Measurements from ENCODE around the gene HSD17B1.

Gene HSD17B1

GRCh38 chr17:42521036-42521435 is 31.7 kb upstream of the HSD17B1 start:
- H3K79me1 ChIP-seq (ENCODE audit: low read length) = peaks cover 34% of the 10 kb centered on the region
- H2BK5ac ChIP-seq (ENCODE audit: low read depth, low read length, poor library complexity) = peak overlapping the region; percentile 92
- peaks cover 46 to 47% of the 10 kb centered on the region in 2 experiments for H3K4me1 ChIP-seq (ENCODE audit: control insufficient read depth in 1 of 2, insufficient read depth in 2 of 2, low read length in 2 of 2)
- no peak overlapping the region for H3K4me2 ChIP-seq (ENCODE audit: low read length)
- no peaks in the 10 kb centered on the region for H3K9me3 ChIP-seq (ENCODE audit: insufficient read depth, low read depth, low read length)
- peaks cover 17 to 19% of the 10 kb centered on the region in 2 experiments for H3K36me3 ChIP-seq (ENCODE audit: control insufficient read depth in 1 of 2, insufficient read depth in 2 of 2, low read length in 2 of 2)
- H2AK5ac ChIP-seq (ENCODE audit: low read length) = peak overlapping the region; percentile 97
- H3K14ac ChIP-seq (ENCODE audit: low read length) = peak overlapping the region; percentile 90
- no peak for DNase-seq
- no peak overlapping the region for H4K12ac ChIP-seq (ENCODE audit: low read depth, low read length)
- H3K4ac ChIP-seq (ENCODE audit: low read depth, low read length) = peak overlapping the region; percentile 55
- no peaks in the 10 kb centered on the region for H3K27me3 ChIP-seq (ENCODE audit: insufficient read depth, low read length)
- H2BK12ac ChIP-seq (ENCODE audit: low read length) = peak overlapping the region; percentile 94
- peak overlapping the region; percentile 93 for H2BK120ac ChIP-seq (ENCODE audit: insufficient read depth, low read length, poor library complexity)
- peak overlapping the region; percentile 92 for H3K27ac ChIP-seq (ENCODE audit: low read depth, low read length)
- H4K91ac ChIP-seq (ENCODE audit: low read depth, low read length) = peak overlapping the region; percentile 87
- peaks cover 3% of the 10 kb centered on the region for H3K79me2 ChIP-seq (ENCODE audit: control insufficient read depth, insufficient read depth, low read length, poor library complexity)
- no peak overlapping the region for H3K23ac ChIP-seq (ENCODE audit: low read length)
- H3K9ac ChIP-seq (ENCODE audit: low read length) = no peak overlapping the region
- peak overlapping the region; percentile 8 for H2AFZ ChIP-seq (ENCODE audit: insufficient read depth, low read length, poor library complexity)
- peak overlapping the region; percentile 88 for H3K18ac ChIP-seq (ENCODE audit: low read length)
- no CpG with 5 or more reads among the region's 8 CpGs for WGBS (ENCODE audit: extremely low coverage, insufficient coverage, insufficient read length)
- peak overlapping the region; percentile 64 for H4K8ac ChIP-seq (ENCODE audit: low read depth, low read length)
- H3K4me3 ChIP-seq (ENCODE audit: low read depth, low read length) = no peak overlapping the region

GRCh38 chr17:42521666-42522262 is 31.0 kb upstream of the HSD17B1 start:
- H2BK12ac ChIP-seq (ENCODE audit: low read length) = peak overlapping the region; percentile 94
- no peaks in the 10 kb centered on the region for H3K27me3 ChIP-seq (ENCODE audit: insufficient read depth, low read length)
- DNase-seq = no peak

GRCh38 chr17:42522263-42522790 is 30.4 kb upstream of the HSD17B1 start:
- Histone ChIP-seq H2AK5ac (ENCODE audit: low read length) (peak overlapping the region; percentile 8), H3K23ac (ENCODE audit: low read length) (no peak overlapping the region)

More at GRCh38 chr17:42521666-42522262, 31.0 kb upstream of the HSD17B1 start:
- Histone ChIP-seq H3K4ac (ENCODE audit: low read depth, low read length) (no peak overlapping the region), H4K91ac (ENCODE audit: low read depth, low read length) (peak overlapping the region; percentile 87), H3K79me1 (ENCODE audit: low read length) (peaks cover 34% of the 10 kb centered on the region), H4K12ac (ENCODE audit: low read depth, low read length) (no peak overlapping the region), H2AK5ac (ENCODE audit: low read length) (peak overlapping the region; percentile 97), H2BK120ac (ENCODE audit: insufficient read depth, low read length, poor library complexity) (peak overlapping the region; percentile 23), H4K8ac (ENCODE audit: low read depth, low read length) (peak overlapping the region; percentile 7), H3K27ac (ENCODE audit: low read depth, low read length) (peak overlapping the region; percentile 92), H3K4me3 (ENCODE audit: low read depth, low read length) (no peak overlapping the region), H3K36me3 (ENCODE audit: control insufficient read depth in 1 of 2, insufficient read depth in 2 of 2, low read length in 2 of 2) (peaks cover 13 to 17% of the 10 kb centered on the region in 2 experiments), H2AFZ (ENCODE audit: insufficient read depth, low read length, poor library complexity) (no peak overlapping the region), H3K14ac (ENCODE audit: low read length) (peak overlapping the region; percentile 90), H3K4me2 (ENCODE audit: low read length) (no peak overlapping the region), H3K9me3 (ENCODE audit: insufficient read depth, low read depth, low read length) (no peaks in the 10 kb centered on the region), H3K18ac (ENCODE audit: low read length) (peak overlapping the region; percentile 32), H3K23ac (ENCODE audit: low read length) (no peak overlapping the region), H3K4me1 (ENCODE audit: control insufficient read depth in 1 of 2, insufficient read depth in 2 of 2, low read length in 2 of 2) (peaks cover 46 to 47% of the 10 kb centered on the region in 2 experiments), H3K9ac (ENCODE audit: low read length) (no peak overlapping the region), H2BK5ac (ENCODE audit: low read depth, low read length, poor library complexity) (peak overlapping the region; percentile 2), H3K79me2 (ENCODE audit: control insufficient read depth, insufficient read depth, low read length, poor library complexity) (peaks cover 3% of the 10 kb centered on the region)
- WGBS (ENCODE audit: extremely low coverage, insufficient coverage, insufficient read length) = no CpG with 5 or more reads among the region's 11 CpGs

GRCh38 chr17:42522798-42523278 is 29.9 kb upstream of the HSD17B1 start:
- Histone ChIP-seq H3K9me3 (ENCODE audit: insufficient read depth, low read depth, low read length) (no peaks in the 10 kb centered on the region), H2BK120ac (ENCODE audit: insufficient read depth, low read length, poor library complexity) (no peak overlapping the region), H3K36me3 (ENCODE audit: control insufficient read depth in 1 of 2, insufficient read depth in 2 of 2, low read length in 2 of 2) (peaks cover 13 to 16% of the 10 kb centered on the region in 2 experiments), H3K14ac (ENCODE audit: low read length) (peak overlapping the region; percentile 2), H4K91ac (ENCODE audit: low read depth, low read length) (peak overlapping the region; percentile 20), H4K12ac (ENCODE audit: low read depth, low read length) (no peak overlapping the region), H3K79me1 (ENCODE audit: low read length) (peaks cover 34% of the 10 kb centered on the region), H3K27ac (ENCODE audit: low read depth, low read length) (no peak overlapping the region), H3K4me1 (ENCODE audit: control insufficient read depth in 1 of 2, insufficient read depth in 2 of 2, low read length in 2 of 2) (peaks cover 46 to 47% of the 10 kb centered on the region in 2 experiments), H3K27me3 (ENCODE audit: insufficient read depth, low read length) (no peaks in the 10 kb centered on the region), H3K4me2 (ENCODE audit: low read length) (no peak overlapping the region), H2AFZ (ENCODE audit: insufficient read depth, low read length, poor library complexity) (no peak overlapping the region), H3K23ac (ENCODE audit: low read length) (no peak overlapping the region), H4K8ac (ENCODE audit: low read depth, low read length) (no peak overlapping the region), H2BK12ac (ENCODE audit: low read length) (no peak overlapping the region), H3K9ac (ENCODE audit: low read length) (no peak overlapping the region), H3K18ac (ENCODE audit: low read length) (no peak overlapping the region), H3K79me2 (ENCODE audit: control insufficient read depth, insufficient read depth, low read length, poor library complexity) (peaks cover 3% of the 10 kb centered on the region), H2BK5ac (ENCODE audit: low read depth, low read length, poor library complexity) (no peak overlapping the region), H2AK5ac (ENCODE audit: low read length) (peak overlapping the region; percentile 8), H3K4ac (ENCODE audit: low read depth, low read length) (no peak overlapping the region), H3K4me3 (ENCODE audit: low read depth, low read length) (no peak overlapping the region)
- DNase-seq = no peak
- no CpG with 5 or more reads among the region's 8 CpGs for WGBS (ENCODE audit: extremely low coverage, insufficient coverage, insufficient read length)

More at GRCh38 chr17:42522263-42522790, 30.4 kb upstream of the HSD17B1 start:
- Histone ChIP-seq H3K27ac (ENCODE audit: low read depth, low read length) (no peak overlapping the region), H3K14ac (ENCODE audit: low read length) (peak overlapping the region; percentile 2), H3K79me1 (ENCODE audit: low read length) (peaks cover 34% of the 10 kb centered on the region), H3K4me3 (ENCODE audit: low read depth, low read length) (no peak overlapping the region), H3K9me3 (ENCODE audit: insufficient read depth, low read depth, low read length) (no peaks in the 10 kb centered on the region), H3K79me2 (ENCODE audit: control insufficient read depth, insufficient read depth, low read length, poor library complexity) (peaks cover 3% of the 10 kb centered on the region), H4K91ac (ENCODE audit: low read depth, low read length) (peak overlapping the region; percentile 87), H3K4me1 (ENCODE audit: control insufficient read depth in 1 of 2, insufficient read depth in 2 of 2, low read length in 2 of 2) (peaks cover 46 to 47% of the 10 kb centered on the region in 2 experiments), H3K27me3 (ENCODE audit: insufficient read depth, low read length) (no peaks in the 10 kb centered on the region), H2BK120ac (ENCODE audit: insufficient read depth, low read length, poor library complexity) (no peak overlapping the region), H2BK5ac (ENCODE audit: low read depth, low read length, poor library complexity) (peak overlapping the region; percentile 2), H3K36me3 (ENCODE audit: control insufficient read depth in 1 of 2, insufficient read depth in 2 of 2, low read length in 2 of 2) (peaks cover 13 to 16% of the 10 kb centered on the region in 2 experiments), H3K18ac (ENCODE audit: low read length) (peak overlapping the region; percentile 32), H3K4me2 (ENCODE audit: low read length) (no peak overlapping the region), H4K12ac (ENCODE audit: low read depth, low read length) (no peak overlapping the region), H3K4ac (ENCODE audit: low read depth, low read length) (no peak overlapping the region), H2BK12ac (ENCODE audit: low read length) (peak overlapping the region; percentile 94), H2AFZ (ENCODE audit: insufficient read depth, low read length, poor library complexity) (no peak overlapping the region), H4K8ac (ENCODE audit: low read depth, low read length) (no peak overlapping the region), H3K9ac (ENCODE audit: low read length) (no peak overlapping the region)
- DNase-seq = no peak
- no CpG with 5 or more reads among the region's 9 CpGs for WGBS (ENCODE audit: extremely low coverage, insufficient coverage, insufficient read length)
